ENCODE data around the gene ABTB2. TPM values are rescaled to one million over a fixed set of nuclear protein-coding genes. Genes with fewer than 3 reads are reported as not detected.

The ABTB2 gene
- total and polyA plus RNA-seq, 2 donors, result 1.6 to 2.6 TPM

- WGBS, result 93% methylated on average over 2 of the region's 2 CpGs
- H3K9me3 ChIP-seq (ENCODE audit: control insufficient read depth in 2 of 2, insufficient read depth in 1 of 2, low read length in 1 of 2), result no peaks in the 10 kb centered on the region
- H3K4me3 ChIP-seq (ENCODE audit: low read length in 2 of 2), result no peak overlapping the region
- no peak overlapping the region for H3K27ac ChIP-seq (ENCODE audit: low read depth in 1 of 2, low read length in 1 of 2)
- no peaks in the 10 kb centered on the region for H3K36me3 ChIP-seq (ENCODE audit: control insufficient read depth in 2 of 2, insufficient read depth in 2 of 2, low read length in 1 of 2)
- DNase-seq (ENCODE audit: low read depth in 6 of 9, low spot score in 9 of 9), result no peak
- peaks cover 0 to 14% of the 10 kb centered on the region in 2 donors for H3K4me1 ChIP-seq (ENCODE audit: control insufficient read depth in 2 of 2, insufficient read depth in 2 of 2, low read length in 2 of 2)
- no peaks in the 10 kb centered on the region for H3K27me3 ChIP-seq (ENCODE audit: control insufficient read depth in 2 of 2, insufficient read depth in 1 of 2, low read length in 1 of 2)
Observed at GRCh38 chr11:34233215-34233614, 124.6 kb downstream of the ABTB2 start.

- Histone ChIP-seq H3K27ac (ENCODE audit: low read depth in 1 of 2, low read length in 1 of 2) (no peak overlapping the region), H3K9me3 (ENCODE audit: control insufficient read depth in 2 of 2, insufficient read depth in 1 of 2, low read length in 1 of 2) (no peaks in the 10 kb centered on the region), H3K4me1 (ENCODE audit: control insufficient read depth in 2 of 2, insufficient read depth in 2 of 2, low read length in 2 of 2) (peaks cover 0 to 14% of the 10 kb centered on the region in 2 donors), H3K36me3 (ENCODE audit: control insufficient read depth in 2 of 2, insufficient read depth in 2 of 2, low read length in 1 of 2) (no peaks in the 10 kb centered on the region), H3K4me3 (ENCODE audit: low read length in 2 of 2) (no peak overlapping the region), H3K27me3 (ENCODE audit: control insufficient read depth in 2 of 2, insufficient read depth in 1 of 2, low read length in 1 of 2) (no peaks in the 10 kb centered on the region)
- no peak for DNase-seq (ENCODE audit: low read depth in 6 of 9, low spot score in 9 of 9)
- WGBS, result 95% methylated on average over 4 of the region's 4 CpGs
Observed at GRCh38 chr11:34232807-34233206, 125.0 kb downstream of the ABTB2 start.

- Histone ChIP-seq H3K4me3 (ENCODE audit: low read length in 2 of 2) (no peak overlapping the region), H3K27me3 (ENCODE audit: control insufficient read depth in 2 of 2, insufficient read depth in 1 of 2, low read length in 1 of 2) (no peaks in the 10 kb centered on the region), H3K9me3 (ENCODE audit: control insufficient read depth in 2 of 2, insufficient read depth in 1 of 2, low read length in 1 of 2) (no peaks in the 10 kb centered on the region), H3K4me1 (ENCODE audit: control insufficient read depth in 2 of 2, insufficient read depth in 2 of 2, low read length in 2 of 2) (no peaks in the 10 kb centered on the region), H3K27ac (ENCODE audit: low read depth in 1 of 2, low read length in 1 of 2) (no peak overlapping the region), H3K36me3 (ENCODE audit: control insufficient read depth in 2 of 2, insufficient read depth in 2 of 2, low read length in 1 of 2) (no peaks in the 10 kb centered on the region)
- 50% methylated on average over 1 of the region's 1 CpG for WGBS
- DNase-seq (ENCODE audit: low read depth in 6 of 9, low spot score in 9 of 9), result no peak
Observed at GRCh38 chr11:34226210-34226609, 131.6 kb downstream of the ABTB2 start.

- WGBS, result 89% methylated on average over 10 of the region's 10 CpGs
- DNase-seq (ENCODE audit: low read depth in 6 of 9, low spot score in 9 of 9), result no peak
Observed at GRCh38 chr11:34225091-34225490, 132.7 kb downstream of the ABTB2 start.

GRCh38 chr11:34224434-34224966, 133.3 kb downstream of the ABTB2 start:
- H3K27me3 ChIP-seq (ENCODE audit: control insufficient read depth in 2 of 2, insufficient read depth in 1 of 2, low read length in 1 of 2), result no peaks in the 10 kb centered on the region
- H3K4me3 ChIP-seq (ENCODE audit: low read length in 2 of 2), result no peak overlapping the region
- WGBS, result 91% methylated on average over 5 of the region's 5 CpGs
- no peak overlapping the region for H3K27ac ChIP-seq (ENCODE audit: low read depth in 1 of 2, low read length in 1 of 2)
- no peaks in the 10 kb centered on the region for H3K9me3 ChIP-seq (ENCODE audit: control insufficient read depth in 2 of 2, insufficient read depth in 1 of 2, low read length in 1 of 2)
- H3K4me1 ChIP-seq (ENCODE audit: control insufficient read depth in 2 of 2, insufficient read depth in 2 of 2, low read length in 2 of 2), result no peaks in the 10 kb centered on the region
- H3K36me3 ChIP-seq (ENCODE audit: control insufficient read depth in 2 of 2, insufficient read depth in 2 of 2, low read length in 1 of 2), result no peaks in the 10 kb centered on the region
- no peak for DNase-seq (ENCODE audit: low read depth in 6 of 9, low spot score in 9 of 9)

More at GRCh38 chr11:34225091-34225490, 132.7 kb downstream of the ABTB2 start:
- H3K27ac ChIP-seq (ENCODE audit: low read depth in 1 of 2, low read length in 1 of 2), result no peak overlapping the region
- H3K36me3 ChIP-seq (ENCODE audit: control insufficient read depth in 2 of 2, insufficient read depth in 2 of 2, low read length in 1 of 2), result no peaks in the 10 kb centered on the region
- H3K27me3 ChIP-seq (ENCODE audit: control insufficient read depth in 2 of 2, insufficient read depth in 1 of 2, low read length in 1 of 2), result no peaks in the 10 kb centered on the region
- H3K9me3 ChIP-seq (ENCODE audit: control insufficient read depth in 2 of 2, insufficient read depth in 1 of 2, low read length in 1 of 2), result no peaks in the 10 kb centered on the region
- H3K4me1 ChIP-seq (ENCODE audit: control insufficient read depth in 2 of 2, insufficient read depth in 2 of 2, low read length in 2 of 2), result no peaks in the 10 kb centered on the region
- no peak overlapping the region for H3K4me3 ChIP-seq (ENCODE audit: low read length in 2 of 2)

GRCh38 chr11:34223907-34224306, 133.9 kb downstream of the ABTB2 start:
- H3K9me3 ChIP-seq (ENCODE audit: control insufficient read depth in 2 of 2, insufficient read depth in 1 of 2, low read length in 1 of 2), result no peaks in the 10 kb centered on the region
- over 99% methylated on average over 2 of the region's 2 CpGs for WGBS
- no peaks in the 10 kb centered on the region for H3K27me3 ChIP-seq (ENCODE audit: control insufficient read depth in 2 of 2, insufficient read depth in 1 of 2, low read length in 1 of 2)

GRCh38 chr11:34223021-34223813, 134.6 kb downstream of the ABTB2 start:
- Histone ChIP-seq H3K27me3 (ENCODE audit: control insufficient read depth in 2 of 2, insufficient read depth in 1 of 2, low read length in 1 of 2) (no peaks in the 10 kb centered on the region), H3K4me1 (ENCODE audit: control insufficient read depth in 2 of 2, insufficient read depth in 2 of 2, low read length in 2 of 2) (no peaks in the 10 kb centered on the region), H3K27ac (ENCODE audit: low read depth in 1 of 2, low read length in 1 of 2) (no peak overlapping the region), H3K4me3 (ENCODE audit: low read length in 2 of 2) (no peak overlapping the region), H3K9me3 (ENCODE audit: control insufficient read depth in 2 of 2, insufficient read depth in 1 of 2, low read length in 1 of 2) (no peaks in the 10 kb centered on the region), H3K36me3 (ENCODE audit: control insufficient read depth in 2 of 2, insufficient read depth in 2 of 2, low read length in 1 of 2) (no peaks in the 10 kb centered on the region)
- WGBS, result 94% methylated on average over 17 of the region's 17 CpGs
- no peak for DNase-seq (ENCODE audit: low read depth in 6 of 9, low spot score in 9 of 9)

More at GRCh38 chr11:34223907-34224306, 133.9 kb downstream of the ABTB2 start:
- Histone ChIP-seq H3K4me3 (ENCODE audit: low read length in 2 of 2) (no peak overlapping the region), H3K36me3 (ENCODE audit: control insufficient read depth in 2 of 2, insufficient read depth in 2 of 2, low read length in 1 of 2) (no peaks in the 10 kb centered on the region), H3K4me1 (ENCODE audit: control insufficient read depth in 2 of 2, insufficient read depth in 2 of 2, low read length in 2 of 2) (no peaks in the 10 kb centered on the region), H3K27ac (ENCODE audit: low read depth in 1 of 2, low read length in 1 of 2) (no peak overlapping the region)
- no peak for DNase-seq (ENCODE audit: low read depth in 6 of 9, low spot score in 9 of 9)

GRCh38 chr11:34222030-34222429, 135.8 kb downstream of the ABTB2 start:
- no peak overlapping the region for H3K4me3 ChIP-seq (ENCODE audit: low read length in 2 of 2)
- H3K36me3 ChIP-seq (ENCODE audit: control insufficient read depth in 2 of 2, insufficient read depth in 2 of 2, low read length in 1 of 2), result no peaks in the 10 kb centered on the region
- no peaks in the 10 kb centered on the region for H3K27me3 ChIP-seq (ENCODE audit: control insufficient read depth in 2 of 2, insufficient read depth in 1 of 2, low read length in 1 of 2)
- H3K9me3 ChIP-seq (ENCODE audit: control insufficient read depth in 2 of 2, insufficient read depth in 1 of 2, low read length in 1 of 2), result no peaks in the 10 kb centered on the region
- H3K27ac ChIP-seq (ENCODE audit: low read depth in 1 of 2, low read length in 1 of 2), result no peak overlapping the region
- DNase-seq (ENCODE audit: low read depth in 6 of 9, low spot score in 9 of 9), result no peak
- no peaks in the 10 kb centered on the region for H3K4me1 ChIP-seq (ENCODE audit: control insufficient read depth in 2 of 2, insufficient read depth in 2 of 2, low read length in 2 of 2)

GRCh38 chr11:34219941-34220370, 137.9 kb downstream of the ABTB2 start:
- WGBS, result 95% methylated on average over 5 of the region's 5 CpGs
- H3K4me1 ChIP-seq (ENCODE audit: control insufficient read depth in 2 of 2, insufficient read depth in 2 of 2, low read length in 2 of 2), result no peaks in the 10 kb centered on the region
- H3K27me3 ChIP-seq (ENCODE audit: control insufficient read depth in 2 of 2, insufficient read depth in 1 of 2, low read length in 1 of 2), result no peaks in the 10 kb centered on the region
- no peak for DNase-seq (ENCODE audit: low read depth in 6 of 9, low spot score in 9 of 9)
- H3K4me3 ChIP-seq (ENCODE audit: low read length in 2 of 2), result no peak overlapping the region
- no peak overlapping the region for H3K27ac ChIP-seq (ENCODE audit: low read depth in 1 of 2, low read length in 1 of 2)
- H3K36me3 ChIP-seq (ENCODE audit: control insufficient read depth in 2 of 2, insufficient read depth in 2 of 2, low read length in 1 of 2), result no peaks in the 10 kb centered on the region
- H3K9me3 ChIP-seq (ENCODE audit: control insufficient read depth in 2 of 2, insufficient read depth in 1 of 2, low read length in 1 of 2), result no peaks in the 10 kb centered on the region
